ENCODE data around the gene ENO4. TPM values are rescaled to one million over a fixed set of nuclear protein-coding genes. Genes with fewer than 3 reads are reported as not detected.

ENO4 gene
- total and polyA plus RNA-seq, 7 donors: 0.09 to 13.0 (median 0.22) TPM; not detected in 3

- Histone ChIP-seq H3K4me1 (no peaks in the 10 kb centered on the region), H3K4me3 (no peak overlapping the region), H3K9me3 (no peaks in the 10 kb centered on the region), H3K36me3 (no peaks in the 10 kb centered on the region), H3K27ac (no peak overlapping the region), H3K27me3 (no peaks in the 10 kb centered on the region)
- DNase-seq: no peak
- intact Hi-C loops (cut with DNase I): no loop called here
- TF ChIP-seq POLR2A (IDR thresholded peaks at IDR 0.05) (no peak), POLR2AphosphoS5 (IDR thresholded peaks at IDR 0.05) (no peak), EP300 (IDR thresholded peaks at IDR 0.05) (no peak), CTCF (IDR thresholded peaks at IDR 0.05) (no peak)
- WGBS, 2 donors: 80 to 89% methylated on average over 17 of the region's 17 CpGs
These were observed 15.0 kb upstream of the ENO4 start for GRCh38 chr10:116833986-116834985.

DNA sequence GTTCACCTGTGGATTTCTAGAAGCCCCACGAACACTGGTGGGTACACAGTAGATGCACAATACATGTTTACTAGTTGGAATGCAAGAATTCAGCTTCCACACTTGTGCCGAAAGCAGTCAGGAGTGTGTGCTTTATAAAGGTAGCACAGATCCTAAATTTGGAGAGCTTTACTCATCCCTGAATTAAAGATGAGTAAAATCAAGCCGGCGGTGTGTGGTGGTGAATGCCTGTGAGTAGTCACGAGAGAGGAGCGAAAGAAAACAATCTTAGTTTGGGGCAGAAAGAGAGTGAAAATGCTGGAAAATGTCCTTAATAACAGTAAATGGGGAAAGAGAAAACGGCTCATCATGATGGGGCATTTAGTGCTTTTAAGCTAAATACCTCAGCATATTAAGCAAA, 13.6 kb upstream of the ENO4 start:
- Histone ChIP-seq H3K4me1 (no peaks in the 10 kb centered on the region), H3K4me3 (no peak overlapping the region), H3K27ac (no peak overlapping the region), H3K9me3 (no peaks in the 10 kb centered on the region), H3K27me3 (no peaks in the 10 kb centered on the region), H3K36me3 (no peaks in the 10 kb centered on the region)
- no peak for DNase-seq
- TF ChIP-seq POLR2A (IDR thresholded peaks at IDR 0.05): no peak
- no peak for TF ChIP-seq EP300 (IDR thresholded peaks at IDR 0.05)
- no peak for TF ChIP-seq CTCF (IDR thresholded peaks at IDR 0.05)
- TF ChIP-seq POLR2AphosphoS5 (IDR thresholded peaks at IDR 0.05): no peak
- intact Hi-C loops (cut with DNase I): no loop called here
- 81 to 92% methylated on average over 7 of the region's 7 CpGs for WGBS, 2 donors

- 66 to 82% methylated on average over 4 of the region's 4 CpGs for WGBS, 2 donors
- Histone ChIP-seq H3K27me3 (no peaks in the 10 kb centered on the region), H3K36me3 (no peaks in the 10 kb centered on the region), H3K27ac (no peak overlapping the region), H3K4me3 (no peak overlapping the region), H3K9me3 (no peaks in the 10 kb centered on the region), H3K4me1 (no peaks in the 10 kb centered on the region)
- DNase-seq: no peak
- no peak for TF ChIP-seq CTCF (IDR thresholded peaks at IDR 0.05)
- TF ChIP-seq POLR2AphosphoS5 (IDR thresholded peaks at IDR 0.05): no peak
- TF ChIP-seq POLR2A (IDR thresholded peaks at IDR 0.05): no peak
- TF ChIP-seq EP300 (IDR thresholded peaks at IDR 0.05): no peak
- intact Hi-C loops (cut with DNase I): no loop called here
These were observed 13.2 kb upstream of the ENO4 start for GRCh38 chr10:116836083-116836482.

GRCh38 chr10:116836902-116837523, 12.3 kb upstream of the ENO4 start:
- TF ChIP-seq EP300 (IDR thresholded peaks at IDR 0.05) (no peak), POLR2A (IDR thresholded peaks at IDR 0.05) (no peak), CTCF (IDR thresholded peaks at IDR 0.05) (no peak), POLR2AphosphoS5 (IDR thresholded peaks at IDR 0.05) (no peak)
- DNase-seq: no peak
- Histone ChIP-seq H3K4me1 (no peaks in the 10 kb centered on the region), H3K4me3 (no peak overlapping the region), H3K27me3 (no peaks in the 10 kb centered on the region), H3K27ac (no peak overlapping the region), H3K36me3 (no peaks in the 10 kb centered on the region), H3K9me3 (no peaks in the 10 kb centered on the region)
- intact Hi-C loops (cut with DNase I): no loop called here
- WGBS, 2 donors: 64 to 67% methylated on average over 8 of the region's 8 CpGs

Data from sigmoid colon (tissue), 7 donors.